HG03520 (cell line): ENCODE measurements around the gene ADM2.

Experiments
- ATAC-seq: cut with Tn5 transposase; IDR thresholded peaks from one replicate; pipeline ENCODE4 v1.9.1; 2021; ENCODE audit warnings: mild to moderate bottlenecking, moderate library complexity; ENCODE audit not compliant: unreplicated experiment

The ADM2 gene

DNA sequence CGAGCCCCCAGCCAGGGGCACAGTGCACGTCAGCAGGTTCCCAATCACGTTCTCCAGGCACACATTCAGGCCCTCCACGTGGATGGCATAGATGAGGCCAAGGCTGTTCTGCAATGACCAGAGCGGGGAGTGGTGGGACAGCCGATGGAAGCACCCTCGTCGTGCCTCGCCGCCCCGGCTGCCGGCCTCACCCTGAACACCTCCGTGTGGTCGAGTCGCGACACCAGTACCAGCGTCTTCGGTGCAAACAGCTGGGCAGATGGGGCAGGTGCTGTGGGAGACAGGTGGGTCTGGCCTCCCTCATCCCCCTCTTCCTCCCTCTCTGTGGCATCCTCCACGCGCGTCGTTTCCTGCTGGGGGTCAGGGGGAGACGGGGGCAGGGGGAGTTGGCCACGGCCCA is 14.0 kb upstream of the ADM2 start:
- no peak for ATAC-seq

GRCh38 chr22:50467773-50468440 is 13.4 kb upstream of the ADM2 start:
- ATAC-seq, result no peak

GRCh38 chr22:50468626-50469025 is 12.7 kb upstream of the ADM2 start:
- ATAC-seq, result no peak

DNA sequence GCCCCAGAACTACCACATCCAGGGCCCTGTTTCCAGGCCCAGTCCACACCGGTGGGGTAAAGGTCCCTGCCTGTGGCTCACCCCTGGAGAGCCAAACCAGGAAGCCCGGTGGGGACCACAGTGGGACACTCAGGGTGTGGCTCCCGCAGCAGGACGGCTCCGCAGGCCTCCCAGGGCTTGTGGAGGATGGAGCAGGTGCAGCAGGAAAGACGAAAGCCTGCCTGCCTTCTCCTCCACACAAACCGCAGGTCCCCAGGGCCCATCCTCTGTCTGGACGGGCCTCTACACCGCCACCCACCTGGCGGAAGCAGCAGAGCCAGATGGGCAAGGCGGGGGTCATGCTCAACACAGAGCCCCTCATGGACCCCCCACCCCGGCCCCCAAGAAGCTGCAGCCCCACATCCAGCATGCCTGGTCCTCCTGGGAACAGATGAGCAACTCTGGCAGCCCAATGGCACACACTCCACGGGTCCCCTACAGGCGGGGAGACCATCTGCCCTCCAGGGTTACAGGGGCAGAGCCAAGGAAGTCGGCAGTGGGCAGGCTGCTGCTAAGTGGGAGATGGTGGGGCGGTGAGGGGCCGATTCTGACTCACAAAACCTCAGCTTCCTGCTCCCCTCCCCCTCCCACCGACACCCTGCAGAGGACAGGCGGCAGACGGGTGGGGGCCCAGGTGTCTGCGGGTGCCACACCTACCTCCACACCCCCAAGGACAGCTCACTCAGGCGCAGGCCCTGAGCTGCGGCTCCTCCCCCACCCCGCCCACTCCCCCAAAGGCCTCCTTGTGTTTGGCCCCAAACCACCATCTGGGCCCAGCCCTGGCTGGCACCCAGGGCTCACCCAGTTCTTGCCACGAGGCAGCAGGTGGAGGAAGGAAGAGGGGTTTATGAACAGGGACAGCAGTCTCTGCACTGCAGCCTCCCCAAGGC is 11.7 kb upstream of the ADM2 start:
- ATAC-seq, result peak; percentile 40

DNA sequence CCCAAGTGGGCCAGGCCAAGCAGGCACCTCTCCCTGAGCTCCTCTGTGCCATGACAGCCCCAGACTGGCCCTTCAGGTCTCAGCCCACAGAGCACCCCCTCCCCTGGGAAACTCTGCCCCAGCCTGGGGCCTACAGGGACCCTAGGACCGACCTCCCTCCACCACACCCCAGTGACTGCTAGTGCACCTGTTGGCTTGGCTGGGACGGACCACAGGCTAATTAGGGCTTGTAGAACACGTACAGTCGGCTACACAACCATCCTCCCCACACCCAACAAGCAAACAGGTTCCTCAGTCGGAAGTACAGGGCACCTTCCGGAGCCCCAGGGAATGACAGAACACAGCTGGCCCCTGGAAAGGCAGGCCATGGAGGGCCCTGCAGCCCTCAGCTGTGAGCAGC is 10.9 kb upstream of the ADM2 start:
- ATAC-seq, result no peak

GRCh38 chr22:50471197-50471847 is 10.0 kb upstream of the ADM2 start:
- ATAC-seq, result no peak

GRCh38 chr22:50471962-50472361 is 9.4 kb upstream of the ADM2 start:
- ATAC-seq, result no peak

- ATAC-seq, result no peak
Observed at GRCh38 chr22:50473088-50473487, 8.3 kb upstream of the ADM2 start.

GRCh38 chr22:50473855-50474671 is 7.3 kb upstream of the ADM2 start:
- ATAC-seq, result no peak

DNA sequence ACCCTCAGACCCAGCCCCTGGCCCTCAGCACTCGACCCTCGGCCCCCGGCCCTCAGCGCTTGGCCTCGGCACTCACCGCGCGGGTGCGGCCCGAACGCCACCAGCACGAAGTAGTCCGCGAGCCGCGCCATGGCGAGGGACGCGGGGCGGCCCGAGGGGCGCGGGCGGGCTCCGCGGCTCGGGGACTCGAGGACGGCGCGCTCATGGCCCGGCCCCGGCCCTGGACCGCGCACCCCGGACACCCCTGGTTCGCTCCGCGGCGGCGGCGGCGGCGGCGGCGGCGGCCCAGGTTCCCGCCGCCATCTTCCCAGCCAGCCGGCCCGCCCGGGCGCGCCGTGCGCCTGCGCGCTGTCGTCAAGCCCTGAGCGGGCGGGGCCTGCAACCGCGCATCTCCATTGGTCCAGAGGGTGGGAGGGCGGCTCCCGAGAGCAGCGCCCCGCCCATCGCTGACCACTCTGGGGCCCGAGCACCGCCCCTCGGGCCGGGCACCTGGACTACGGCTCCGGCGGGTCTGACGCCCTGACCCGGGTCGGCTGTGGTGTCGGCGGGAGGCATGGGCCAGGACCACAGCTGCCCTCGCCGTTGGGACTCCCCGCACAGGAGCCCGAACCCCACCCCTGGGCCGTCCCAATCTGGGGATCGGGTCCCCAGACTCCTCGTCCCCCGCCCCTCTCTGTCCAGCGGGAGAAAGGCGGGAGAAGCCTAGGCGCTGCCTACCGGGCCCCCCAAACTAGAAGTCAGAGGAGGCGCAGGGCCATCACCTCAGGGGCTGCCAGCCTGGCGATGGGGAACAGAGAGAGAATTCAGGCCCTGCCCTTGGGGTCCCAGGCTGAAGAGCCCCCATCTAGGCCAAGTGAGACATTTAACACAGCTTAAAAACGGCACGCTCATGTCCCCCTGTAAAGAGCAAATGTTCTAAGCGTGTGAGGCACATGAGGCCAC is 6.4 kb upstream of the ADM2 start, which contains the start of gene SBF1:
Gene SBF1, minus strand, starts transcription at position 326 of the 942 bp plus-strand sequence. Its CDS starts 195 bp downstream, at position 131.
- peak; percentile 72 for ATAC-seq

DNA sequence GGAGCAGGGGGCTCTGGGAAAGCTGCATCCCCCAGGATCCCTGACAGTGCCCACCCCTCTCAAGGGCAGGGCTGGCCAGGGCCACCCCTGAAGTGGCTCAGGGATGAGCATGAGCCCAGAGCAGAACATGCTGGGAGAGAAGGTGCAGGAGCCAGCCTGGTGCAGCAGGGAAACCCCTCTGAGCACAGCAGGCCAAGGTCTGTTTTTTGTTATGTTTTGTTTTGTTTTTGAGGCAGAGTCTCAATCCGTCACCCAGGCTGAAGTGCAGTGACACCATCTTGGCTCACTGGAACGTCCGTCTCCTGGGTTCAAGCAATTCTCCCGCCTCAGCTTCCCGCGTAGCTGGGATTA is 5.7 kb upstream of the ADM2 start:
- ATAC-seq, result no peak

- no peak for ATAC-seq
Observed at GRCh38 chr22:50476868-50477267, 4.5 kb upstream of the ADM2 start.

- ATAC-seq, result no peak
Observed at GRCh38 chr22:50477923-50478322, 3.4 kb upstream of the ADM2 start.

DNA sequence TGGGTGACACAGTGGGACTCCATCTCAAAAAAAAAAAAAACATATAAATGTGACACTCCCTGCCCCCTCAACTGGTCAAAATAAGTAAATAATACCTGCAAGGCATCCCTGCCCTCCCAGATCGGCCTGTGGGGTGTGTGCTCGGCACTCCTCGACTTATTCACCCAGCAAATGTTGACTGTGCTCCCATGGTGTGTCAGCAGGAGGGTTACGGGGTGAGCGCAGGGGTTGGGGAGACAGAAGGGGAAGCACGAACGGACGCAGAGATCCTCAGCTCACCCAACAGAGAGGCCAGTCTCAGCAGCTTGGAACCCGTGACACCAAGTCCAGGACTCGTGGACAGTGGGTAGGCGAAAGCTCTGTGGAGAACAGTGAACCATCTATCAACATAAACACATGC is 1.6 kb upstream of the ADM2 start:
- no peak for ATAC-seq

DNA sequence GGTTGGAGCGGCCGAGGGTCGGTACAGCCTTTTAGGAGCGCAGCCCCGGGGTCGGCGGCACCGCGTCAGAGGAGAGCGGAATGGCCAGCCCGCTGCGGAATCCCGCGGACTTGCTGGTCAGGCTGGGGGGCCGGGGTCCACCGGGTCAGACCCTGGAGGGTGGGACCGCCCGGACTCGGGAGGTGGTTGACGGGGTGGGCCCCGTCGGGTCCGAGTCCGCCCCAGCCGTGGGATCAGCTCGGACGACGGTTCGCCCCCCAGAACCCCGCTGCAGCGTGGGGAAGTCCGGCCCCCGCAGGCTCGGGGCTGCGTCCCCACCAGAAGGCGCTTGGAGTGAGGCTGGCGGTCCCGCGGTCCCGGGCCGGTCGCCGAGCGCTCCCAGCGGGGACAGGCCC is 301 bp upstream of the ADM2 start:
- no peak for ATAC-seq

GRCh38 chr22:50482107-50483074 is 1.0 kb downstream of the ADM2 start:
- no peak for ATAC-seq

DNA sequence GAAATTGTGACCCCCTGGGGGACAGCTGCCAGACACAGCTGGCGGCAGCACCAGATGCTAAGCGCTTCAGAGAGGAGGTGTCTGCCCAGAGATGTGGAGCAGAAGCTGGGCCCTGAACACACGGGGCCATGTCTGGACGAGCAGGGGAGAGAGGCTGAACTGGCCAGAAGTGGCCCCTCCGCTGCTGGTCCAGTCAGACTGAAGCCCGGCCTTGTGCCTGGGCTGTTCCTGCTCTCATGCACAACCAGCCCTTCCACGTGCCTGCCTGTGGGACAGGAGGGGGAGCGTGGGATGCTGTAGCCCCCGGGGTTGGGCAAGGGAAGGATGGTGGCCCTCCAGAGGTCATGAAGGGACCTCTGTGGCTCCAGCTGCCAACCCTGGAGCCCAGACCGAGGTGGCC is 1.8 kb downstream of the ADM2 start:
- no peak for ATAC-seq

- ATAC-seq, result no peak
Observed at GRCh38 chr22:50483556-50483955, 2.2 kb downstream of the ADM2 start.
